IPS DF 4.7 (cell line): ENCODE results near the gene ZNF674.
"Not testable (repeated sequence)": the region's sequence is repeated elsewhere in the genome, so short reads cannot be mapped to it uniquely, and the experiment has no call there.

ENCODE experiments used
- DNase-seq: peaks from one replicate; pipeline ENCODE4 v3.0.0-alpha.2; 2013; ENCODE audit warnings: low spot score; ENCODE audit errors: extremely low read depth

The ZNF674 gene

DNA sequence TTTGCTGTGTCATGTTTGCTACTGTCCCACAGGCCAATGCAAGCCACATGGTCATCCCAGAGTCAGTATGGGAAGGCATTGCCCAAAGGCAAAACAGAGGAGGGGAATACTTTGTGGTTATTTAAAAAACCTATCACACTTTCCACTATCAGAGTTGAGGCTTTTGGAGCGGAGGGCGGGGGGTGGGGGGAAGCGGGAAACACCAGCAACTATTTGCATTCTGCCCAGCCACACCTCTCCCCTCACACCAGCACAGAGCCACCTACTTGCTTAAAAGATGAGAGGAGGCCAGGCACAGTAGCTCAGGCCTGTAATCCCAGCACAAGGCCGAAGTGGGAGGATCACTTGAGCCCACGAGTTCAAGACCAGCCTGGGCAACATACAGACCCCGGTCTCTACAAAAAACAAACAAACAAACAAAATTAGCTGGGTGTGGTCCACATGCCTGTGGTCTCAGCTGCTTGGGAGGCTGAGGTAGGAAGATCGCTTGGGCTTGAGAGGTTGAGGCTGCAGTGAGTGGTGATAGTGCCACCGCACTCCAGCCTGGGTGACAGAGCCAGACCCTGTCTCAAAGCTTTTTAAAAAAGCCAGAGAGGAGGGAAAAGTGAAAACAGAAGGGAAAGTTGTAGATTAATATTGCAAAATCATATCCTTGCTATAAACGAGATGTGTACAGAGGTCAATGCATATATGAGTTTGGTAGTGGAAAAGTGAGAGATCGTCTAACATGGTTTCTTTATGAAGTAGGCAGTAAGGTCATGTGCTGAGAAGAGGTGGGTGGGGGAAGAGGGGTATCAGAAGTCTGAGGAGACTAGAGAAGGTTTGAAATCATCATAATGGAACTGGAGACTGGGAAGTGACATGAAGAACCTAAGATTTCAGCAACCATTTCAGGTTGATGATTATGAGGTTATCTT is 26.5 kb upstream of the ZNF674 start:
- no peak for DNase-seq

DNA sequence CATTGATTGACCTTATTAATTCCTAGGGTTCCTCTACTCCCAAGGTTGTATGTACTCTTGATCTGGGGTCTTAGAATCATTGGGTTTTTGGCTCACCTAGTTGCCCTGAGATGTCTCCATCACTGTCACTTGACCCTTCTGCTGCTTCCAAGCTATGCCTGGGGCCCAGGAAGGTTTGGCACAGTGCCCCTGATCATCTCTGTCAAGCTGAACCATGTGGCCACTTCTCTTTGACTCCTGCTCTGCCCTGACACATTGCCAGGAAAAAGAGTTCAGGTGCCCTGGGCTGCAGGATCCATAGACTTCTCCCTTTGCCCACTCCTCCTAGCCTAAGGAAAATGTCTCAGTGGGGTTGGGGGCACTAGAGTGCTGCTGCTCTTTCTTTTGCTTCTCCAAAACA is 24.4 kb upstream of the ZNF674 start:
- DNase-seq = no peak

DNA sequence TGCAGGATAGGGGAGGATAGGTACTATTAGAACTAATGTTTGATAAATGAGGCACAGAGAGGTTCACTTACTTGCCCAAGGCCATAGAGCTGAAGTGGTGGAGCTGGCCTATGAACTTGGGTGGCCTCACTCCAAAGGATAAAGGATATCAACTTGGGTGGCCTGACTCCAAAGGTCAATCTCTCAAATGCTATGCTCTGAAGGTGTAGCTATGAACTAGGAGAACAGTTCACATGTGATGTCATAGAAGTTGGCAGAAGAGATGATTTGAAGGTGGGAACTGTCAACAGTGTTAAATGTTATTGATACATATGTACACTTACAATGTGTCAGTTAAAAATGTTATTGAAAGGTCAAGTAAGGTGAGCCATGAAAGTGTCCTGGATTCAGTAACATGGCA is 22.2 kb upstream of the ZNF674 start:
- DNase-seq = no peak

DNA sequence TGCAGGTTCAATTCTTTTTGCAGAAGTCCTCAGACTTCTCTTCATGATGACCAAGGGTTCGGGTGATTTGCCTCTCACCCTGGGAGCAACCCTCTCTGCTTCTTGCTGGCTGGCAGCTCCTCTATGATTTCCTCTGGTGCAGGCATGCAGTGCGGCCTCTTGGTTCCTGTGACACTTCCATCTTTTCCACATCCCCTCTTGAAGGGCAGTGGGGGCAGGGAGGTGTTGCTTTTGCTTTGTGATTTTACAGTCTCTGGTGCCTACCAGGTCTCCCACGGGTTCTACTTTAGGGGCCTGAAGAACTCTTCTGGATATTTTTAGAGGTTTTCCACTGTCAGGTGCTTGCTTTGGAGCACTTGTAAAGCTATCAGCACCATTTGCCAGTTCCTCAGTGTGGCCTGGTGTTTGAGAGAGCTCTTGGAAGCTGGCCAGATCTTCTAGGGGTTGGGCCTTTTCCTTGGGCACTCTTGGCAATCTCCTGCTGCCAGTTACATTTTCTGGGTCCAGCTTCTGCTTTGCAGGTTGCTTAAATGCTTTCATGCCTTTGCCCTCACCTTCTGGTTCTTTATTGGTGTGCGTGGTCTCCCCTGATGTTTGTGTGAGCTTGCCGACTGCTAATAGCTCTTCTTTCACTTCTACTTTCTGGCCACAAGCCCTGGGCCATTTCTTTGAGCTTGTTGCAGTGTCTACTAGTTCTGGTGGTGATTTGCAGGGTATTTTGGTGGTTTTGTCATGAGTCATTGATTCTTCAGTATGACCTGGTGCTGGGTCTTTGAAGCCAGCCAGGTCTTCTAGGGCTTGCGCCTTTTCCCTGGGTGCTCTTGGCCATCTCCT is 16.8 kb upstream of the ZNF674 start:
- DNase-seq = no peak

DNA sequence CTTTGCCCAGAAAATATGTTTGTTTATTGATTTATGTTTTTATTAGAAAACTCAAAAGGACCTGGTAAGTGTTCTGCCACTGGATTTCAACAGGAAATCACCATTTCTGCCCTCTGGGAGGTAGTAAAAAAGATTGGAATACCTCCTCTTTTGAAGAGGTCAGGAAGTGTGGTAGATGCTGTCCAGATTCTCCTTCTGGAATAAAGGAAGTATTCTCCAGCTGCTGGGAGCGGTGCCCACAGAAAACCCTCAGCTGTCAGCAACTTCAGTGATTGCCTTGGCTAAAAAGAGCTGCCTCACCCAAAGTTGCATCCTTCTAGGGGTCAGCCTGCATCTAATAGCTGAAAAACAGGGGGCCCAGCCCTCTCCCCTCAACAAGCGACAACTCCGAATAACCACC is 13.8 kb upstream of the ZNF674 start:
- DNase-seq = no peak

DNA sequence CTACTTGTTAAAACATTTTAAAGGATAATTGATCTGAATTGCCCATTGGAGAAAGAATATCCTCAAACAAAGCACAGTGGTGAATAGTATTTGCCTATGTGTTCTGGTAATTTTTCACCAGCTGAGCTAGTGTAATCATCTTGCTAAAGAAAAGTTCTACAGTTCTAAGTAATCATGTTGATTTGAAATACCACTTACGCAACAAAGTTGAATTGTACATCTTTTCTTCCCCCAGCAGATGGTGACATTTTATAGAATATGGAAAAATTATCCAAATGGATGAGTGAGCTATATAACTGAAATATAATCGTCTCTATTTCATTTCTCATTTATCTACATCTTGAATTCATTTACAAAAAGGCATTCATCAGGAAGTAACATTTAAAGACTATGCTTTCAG is 9.7 kb upstream of the ZNF674 start:
- DNase-seq = no peak

DNA sequence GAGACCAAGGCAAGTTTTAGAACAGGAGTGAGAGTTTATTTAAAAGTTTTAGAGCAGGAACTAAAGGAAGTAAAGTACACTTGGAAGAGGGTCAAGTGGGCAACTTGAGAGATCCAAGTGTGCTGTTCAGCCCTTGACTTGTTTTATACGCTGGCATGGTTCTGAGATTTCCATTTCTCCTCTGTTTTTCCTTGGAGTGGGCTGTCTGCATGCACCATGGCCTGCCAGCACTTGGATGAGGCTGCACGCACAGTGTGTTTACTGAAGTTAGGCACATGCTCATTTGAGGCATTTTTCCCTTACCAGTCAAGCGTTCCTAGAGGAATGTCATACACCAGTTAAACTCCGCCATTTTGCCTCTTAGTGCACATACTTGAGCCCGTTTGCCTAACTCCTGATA is 8.7 kb upstream of the ZNF674 start:
- DNase-seq = no peak

DNA sequence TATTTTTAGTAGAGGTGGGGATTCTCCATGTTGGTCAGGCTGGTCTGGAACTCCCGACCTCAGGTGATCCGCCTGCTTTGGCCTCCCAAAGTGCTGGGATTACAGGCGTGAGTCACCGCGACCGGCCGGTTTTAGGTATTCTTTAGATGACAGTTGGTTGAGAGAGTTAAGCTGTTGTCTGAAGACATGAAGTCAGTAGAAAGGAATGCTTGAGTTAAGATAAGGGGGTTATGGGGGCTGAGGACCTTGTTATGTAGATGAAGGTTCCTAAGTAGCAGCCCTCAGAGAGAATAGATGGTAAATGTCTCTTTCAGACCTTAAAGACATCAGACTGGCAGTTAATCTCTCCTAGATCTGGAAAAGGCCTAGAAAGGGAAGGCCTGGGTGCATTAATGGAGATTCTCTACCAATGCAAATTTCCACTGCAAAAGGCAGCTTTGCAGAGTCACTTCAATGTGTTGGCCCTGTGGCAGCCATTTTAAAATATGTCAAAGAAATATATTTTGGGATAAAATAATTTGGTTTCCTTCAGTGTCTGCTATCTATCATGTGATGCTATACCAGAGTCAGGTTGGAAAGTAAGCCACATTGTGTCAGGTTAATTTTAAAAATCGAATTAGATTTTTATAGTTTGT is 6.4 kb upstream of the ZNF674 start:
- DNase-seq = peak; percentile 79

DNA sequence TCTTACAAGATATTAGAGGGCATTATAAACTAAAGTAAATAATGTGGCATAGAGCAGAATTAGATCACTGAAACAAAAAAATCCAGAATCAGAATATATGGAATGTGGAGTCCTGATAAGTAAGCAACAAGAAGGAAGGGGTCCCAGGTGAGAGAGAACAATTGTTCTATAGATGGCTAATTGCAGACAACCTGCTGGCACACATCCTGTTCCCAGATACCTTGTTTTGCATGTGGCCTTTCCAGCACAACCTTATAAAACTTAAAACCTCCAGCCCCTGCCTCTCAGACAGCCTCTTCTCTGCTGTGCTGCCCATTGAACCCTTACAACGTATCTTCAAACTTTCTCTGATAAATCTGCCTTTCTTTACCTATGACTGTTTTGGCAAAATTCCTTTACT is 4.7 kb upstream of the ZNF674 start:
- no peak for DNase-seq

DNA sequence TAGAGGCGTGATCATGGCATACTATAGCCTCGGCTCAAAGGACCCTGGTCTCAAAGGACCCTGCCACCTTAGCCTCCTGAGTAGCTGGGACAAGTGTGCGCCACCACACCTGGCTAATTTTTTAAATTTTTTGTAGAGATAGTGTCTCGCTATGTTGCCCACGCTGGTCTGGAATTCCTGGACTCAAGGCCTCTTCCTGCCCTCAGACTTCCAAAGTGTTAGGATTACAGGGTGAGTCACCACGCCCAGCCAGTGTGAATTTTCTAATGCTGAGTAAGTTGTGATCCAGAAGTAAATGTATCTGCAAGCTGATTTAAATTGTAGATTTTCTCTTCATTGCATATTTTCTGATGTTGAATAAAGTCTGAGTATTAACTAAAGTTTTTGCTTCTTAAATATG is 2.6 kb upstream of the ZNF674 start:
- DNase-seq = no peak

DNA sequence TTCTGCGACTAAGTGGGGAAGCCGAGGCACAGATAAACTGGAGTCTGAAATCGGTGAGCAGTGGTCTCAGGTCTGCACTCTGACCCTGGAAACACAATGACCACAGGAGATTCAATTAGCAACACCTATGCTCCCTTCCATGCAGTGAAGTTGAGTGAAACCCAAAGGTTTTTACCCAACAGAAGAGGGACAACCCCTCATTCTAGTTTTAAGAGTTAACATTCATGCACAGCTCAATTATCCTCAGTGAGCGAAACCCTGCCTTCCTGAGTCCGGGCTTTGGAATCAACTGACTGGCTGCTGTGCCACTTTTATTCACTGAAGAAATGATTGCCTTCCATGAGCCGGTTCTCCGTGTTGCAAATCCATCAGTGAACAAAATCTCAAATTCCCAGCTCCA is 694 bp downstream of the ZNF674 start:
- DNase-seq = not testable (repeated sequence)

DNA sequence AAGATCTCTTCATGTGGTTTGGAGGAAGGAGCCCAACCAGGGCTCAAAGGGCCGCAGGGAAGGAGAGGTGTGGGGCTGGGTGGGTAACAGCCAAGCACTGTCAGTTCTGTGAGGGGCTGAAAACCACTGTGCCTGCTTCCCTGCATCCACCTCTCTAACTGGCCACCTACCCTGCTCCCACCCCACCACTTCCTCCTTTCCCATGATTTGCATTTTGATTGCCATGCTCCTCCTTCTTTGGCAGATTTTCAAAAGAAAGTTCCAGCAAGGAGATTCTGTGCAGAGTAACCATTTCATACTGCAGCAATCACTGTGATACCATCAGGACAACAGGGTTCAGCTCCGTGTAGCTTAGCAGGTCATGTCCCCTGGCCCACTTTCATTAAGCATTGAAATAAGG is 1.8 kb downstream of the ZNF674 start:
- no peak for DNase-seq

DNA sequence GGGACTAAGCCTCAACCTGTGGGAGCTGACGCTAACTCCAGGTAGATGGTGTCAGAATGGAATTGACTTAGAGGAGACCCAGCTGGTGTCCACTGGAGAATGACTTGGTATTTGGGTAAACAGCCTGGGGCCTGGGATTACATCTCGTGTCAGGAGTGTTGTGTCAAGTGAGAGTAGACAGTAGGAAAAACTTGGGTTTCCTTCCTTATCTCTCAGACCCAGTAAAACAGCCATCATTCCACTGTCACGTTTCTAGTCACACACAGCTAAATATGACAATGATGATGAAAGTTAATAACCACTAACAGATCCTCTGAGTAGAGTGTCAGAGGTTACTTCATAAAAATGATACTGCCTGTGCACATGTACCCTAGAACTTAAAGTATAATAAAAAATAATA is 13.8 kb downstream of the ZNF674 start:
- no peak for DNase-seq

DNA sequence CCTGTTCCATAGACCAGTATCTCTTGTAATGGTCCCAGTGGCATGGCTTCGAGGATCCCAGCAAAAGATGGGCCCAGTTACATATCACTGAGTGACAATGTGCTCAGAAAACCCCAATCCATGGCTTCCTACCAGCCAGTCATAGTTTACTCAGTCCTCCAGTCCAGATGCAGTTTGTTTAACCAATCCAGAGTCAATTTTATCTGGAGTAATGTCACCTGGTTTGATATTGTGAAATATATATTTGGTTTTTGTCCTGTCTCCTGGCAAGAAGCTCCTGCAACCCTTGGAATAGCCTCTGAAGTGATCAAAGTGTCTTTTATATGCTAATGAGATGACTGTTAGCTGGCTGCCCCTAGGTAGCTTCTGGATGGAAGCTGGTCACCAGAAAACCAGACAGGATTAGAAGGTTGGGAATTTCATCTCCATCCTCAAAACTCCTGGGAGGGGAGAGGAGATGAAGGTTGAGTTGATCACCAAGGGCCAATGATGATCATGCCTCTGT is 14.8 kb downstream of the ZNF674 start:
- DNase-seq = not testable (repeated sequence)

DNA sequence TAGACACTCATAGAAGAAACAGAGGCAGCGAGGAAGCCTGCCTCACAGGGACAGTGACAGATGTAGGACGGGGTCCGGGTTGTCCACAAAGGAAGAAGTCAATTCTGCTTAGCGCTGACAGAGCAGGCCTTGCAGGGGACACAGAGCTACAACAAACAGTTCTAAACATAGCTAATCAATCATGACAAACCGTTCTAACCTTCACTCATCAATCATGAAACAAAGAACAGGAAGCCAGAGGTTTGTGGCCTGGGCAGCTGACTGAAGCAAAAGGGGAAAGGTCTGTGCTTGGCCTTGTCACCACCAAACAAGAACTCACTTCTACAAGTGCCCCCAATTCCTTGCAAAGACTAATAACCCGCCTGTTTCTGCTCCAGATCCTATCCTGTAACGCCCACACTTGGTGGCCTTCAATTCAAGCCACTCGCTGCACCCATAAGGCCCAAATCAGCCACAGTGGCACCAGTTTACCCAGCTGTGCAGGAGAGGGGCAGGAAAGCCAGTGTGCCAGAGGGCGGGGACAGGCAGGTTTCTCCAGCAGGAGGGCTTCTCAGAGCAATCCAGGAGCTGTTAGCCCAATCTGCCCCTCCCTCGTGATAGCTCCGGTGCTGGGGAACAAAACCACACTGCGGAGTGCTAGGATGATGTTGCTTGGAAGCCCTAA is 15.3 kb downstream of the ZNF674 start:
- not testable (repeated sequence) for DNase-seq

DNA sequence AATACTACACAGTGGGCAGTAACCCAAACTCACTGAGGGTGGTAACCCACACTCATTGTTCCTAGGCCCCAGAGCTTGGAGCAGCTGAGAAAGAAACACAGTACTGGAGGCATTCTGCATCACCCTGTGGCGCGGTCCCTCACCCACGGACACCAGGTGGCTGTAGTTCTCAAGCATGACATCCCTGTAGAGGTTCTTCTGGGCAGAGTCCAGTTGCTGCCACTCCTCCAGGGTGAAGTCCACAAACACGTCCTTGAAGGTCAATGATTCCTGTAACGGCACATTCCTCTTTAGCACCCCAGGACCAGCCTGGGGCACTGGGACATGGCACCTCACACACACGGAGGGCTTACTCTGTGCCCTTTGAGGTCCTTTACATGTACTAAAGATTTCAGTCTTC is 16.6 kb downstream of the ZNF674 start:
- not testable (repeated sequence) for DNase-seq

DNA sequence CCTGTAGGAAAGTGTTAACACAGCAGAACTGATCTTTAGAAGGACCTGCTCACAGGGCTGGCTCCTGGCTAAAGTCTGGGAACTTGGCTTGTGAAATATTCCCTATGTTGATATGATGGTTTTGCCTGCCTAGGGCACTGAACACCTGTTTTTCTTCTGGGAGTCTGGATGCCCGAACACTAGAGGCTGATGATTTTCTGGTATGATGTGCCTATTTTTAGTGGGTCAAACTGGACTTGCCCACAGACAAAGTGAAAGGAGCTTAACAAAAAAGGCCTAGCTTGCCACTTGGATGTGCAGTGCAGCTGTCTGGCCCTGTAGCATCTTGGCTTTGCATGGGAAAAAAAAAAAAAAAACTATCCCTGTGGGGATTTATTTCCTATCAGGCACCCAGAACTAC is 39.1 kb downstream of the ZNF674 start:
- DNase-seq = no peak

DNA sequence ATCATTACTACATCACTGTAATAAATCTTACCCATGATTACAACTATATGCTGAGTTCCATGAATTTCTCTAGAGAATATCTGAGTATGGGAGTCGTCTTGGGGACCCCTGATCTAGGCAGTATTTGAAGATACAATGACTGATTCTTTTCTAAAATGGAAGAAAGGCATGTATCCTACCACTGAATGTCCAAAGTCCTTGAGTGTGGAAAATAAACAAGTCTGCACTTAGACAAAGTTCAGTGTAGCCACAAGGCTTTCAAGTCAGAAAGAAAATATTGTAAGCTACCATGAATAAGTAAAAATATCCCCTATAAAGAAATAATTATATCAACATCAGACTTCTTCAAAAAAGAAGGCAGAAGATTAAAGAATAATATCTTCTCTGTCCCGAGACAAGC is 42.4 kb downstream of the ZNF674 start:
- no peak for DNase-seq

DNA sequence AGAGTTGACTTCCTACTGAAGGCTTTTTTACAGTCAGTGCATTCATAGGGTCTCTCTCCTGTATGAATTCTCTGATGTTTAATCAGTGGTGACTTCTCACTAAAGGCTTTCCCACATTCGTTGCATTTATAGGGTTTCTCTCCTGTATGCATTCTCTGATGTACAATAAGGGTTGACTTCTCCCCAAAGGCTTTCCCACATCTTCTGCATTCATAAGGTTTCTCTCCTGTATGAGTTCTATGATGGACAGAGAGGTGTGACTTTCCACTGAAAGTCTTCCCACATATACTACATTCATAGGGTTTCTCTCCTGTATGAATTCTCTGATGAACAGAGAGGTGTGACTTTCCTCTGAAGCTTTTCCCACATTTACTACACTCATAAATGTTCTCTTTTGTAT is 45.2 kb downstream of the ZNF674 start:
- no peak for DNase-seq

DNA sequence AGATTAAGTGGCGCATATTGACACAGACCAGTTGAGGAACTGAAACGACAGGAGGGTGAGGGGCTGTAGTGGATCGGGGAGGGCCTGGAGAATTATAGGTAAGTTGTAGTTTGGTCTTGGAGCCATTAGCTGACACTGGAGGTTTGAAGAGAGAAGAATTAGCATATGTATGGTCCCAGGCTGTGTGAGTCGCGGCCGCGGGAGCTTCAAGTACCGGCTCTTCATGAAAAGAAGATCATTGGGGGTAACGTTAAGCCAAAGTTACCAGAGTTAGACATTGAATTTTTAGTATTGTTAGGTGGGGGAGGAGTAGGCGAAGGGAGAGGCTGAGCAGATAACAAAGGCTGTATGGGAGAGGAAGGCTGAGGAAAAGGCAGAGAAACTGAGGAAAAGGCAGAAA is 56.5 kb downstream of the ZNF674 start:
- no peak for DNase-seq

DNA sequence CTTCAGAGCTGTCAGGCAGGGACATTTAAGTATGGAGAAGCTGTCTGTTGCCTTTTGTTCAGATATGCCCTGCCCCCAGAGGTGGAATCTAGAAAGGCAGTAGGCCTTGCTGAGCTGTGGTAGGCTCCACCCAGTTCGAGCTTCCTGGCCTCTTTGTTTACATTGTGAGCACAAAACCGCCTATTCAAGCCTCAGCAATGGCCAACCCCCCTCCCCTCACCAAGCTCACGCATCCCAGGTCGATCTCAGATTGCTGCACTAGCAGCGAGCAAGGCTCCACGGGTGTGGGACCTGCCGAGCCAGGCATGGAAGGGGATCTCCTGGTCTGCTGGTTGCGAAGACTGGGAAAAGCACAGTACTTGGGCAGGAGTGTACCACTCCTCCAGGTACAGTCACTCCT is 59.3 kb downstream of the ZNF674 start:
- no peak for DNase-seq
